ENCODE measurements around the gene AFAP1L1. TPM values are rescaled to one million over a fixed set of nuclear protein-coding genes. Genes with fewer than 3 reads are reported as not detected.

The AFAP1L1 gene
- total and polyA plus RNA-seq, 9 of the 15 experiments (the other 6 are each of a cell fraction or from before 2014, with no cell fraction given), result 0.01 to 0.12 (median 0.03) TPM; not detected in 4

GRCh38 chr5:149357370-149358293 lies 86.0 kb downstream of the AFAP1L1 start, which contains the start of gene PCYOX1L (continued):
- TF ChIP-seq E2F5 (CRISPR knock-in tag; IDR thresholded peaks at IDR 0.05) (no peak), FOXJ2 (tag; IDR thresholded peaks at IDR 0.05) (peak; percentile 52; the same call in 1 of the 2 replicates), MAFK (IDR thresholded peaks at IDR 0.05; ENCODE audit: low read length) (peak; percentile 99), ARID3B (CRISPR knock-in tag; IDR thresholded peaks at IDR 0.05; ENCODE audit: borderline replicate concordance) (no peak), ZNF444 (CRISPR knock-in tag; IDR thresholded peaks at IDR 0.05) (no peak), RFX7 (CRISPR knock-in tag; IDR thresholded peaks at IDR 0.05) (no peak), CHD2 (IDR thresholded peaks at IDR 0.05; ENCODE audit: low read depth, low read length) (peak; percentile 39; the same call in 1 of the 2 replicates), ATF6 (CRISPR knock-in tag; IDR thresholded peaks at IDR 0.05) (no peak), ZNF133 (CRISPR knock-in tag; IDR thresholded peaks at IDR 0.05) (no peak), RBBP5 (IDR thresholded peaks at IDR 0.05; ENCODE audit: borderline replicate concordance, insufficient read depth, low read length, poor library complexity, severe bottlenecking) (no peak), STAG1 (CRISPR knock-in tag; IDR thresholded peaks at IDR 0.05; ENCODE audit: borderline replicate concordance) (no peak), ERF (CRISPR knock-in tag; IDR thresholded peaks at IDR 0.05) (no peak), TEAD1 (CRISPR knock-in tag; IDR thresholded peaks at IDR 0.05) (peak; percentile 23 to 50; a peak in 1 of 4 replicates), ZBTB34 (CRISPR knock-in tag; IDR thresholded peaks at IDR 0.05) (no peak), RFX5 (IDR thresholded peaks at IDR 0.05; ENCODE audit: low read depth, low read length) (no peak), SIN3A (IDR thresholded peaks at IDR 0.05; ENCODE audit: borderline replicate concordance in 2 of 2, control insufficient read depth in 1 of 2, low read depth in 2 of 2, low read length in 2 of 2) (peak; percentile 40 to 52; a peak in 2 of 4 replicates), RBM34 (IDR thresholded peaks at IDR 0.05; ENCODE audit: borderline replicate concordance, insufficient read depth, low read length) (no peak), E2F1 (CRISPR knock-in tag; IDR thresholded peaks at IDR 0.05) (0 out of 2 replicates have a peak, but pooled peaks have one; percentile 68), ATF7 (IDR thresholded peaks at IDR 0.05) (peak; percentile 99), XRCC3 (IDR thresholded peaks at IDR 0.05) (no peak)

All from K562 (cell line).